SJCRH30 (cell line): ENCODE measurements around the gene MAN2A1. TPM values are rescaled to one million over a fixed set of nuclear protein-coding genes. Genes with fewer than 3 reads are reported as not detected.

Experiments used
- DNase-seq, 2 experiments: peaks; one replicate each; pipeline ENCODE4 v3.0.0-alpha.2; 2015 to 2020
- H3K27ac ChIP-seq: fragments of 250-450 bp; sonication (Bioruptor Pico); 2 replicates; pipeline ENCODE4 v1.5.1; 2020; ENCODE audit warnings: mild to moderate bottlenecking, moderate library complexity
- H3K27me3 ChIP-seq: fragments of 250-450 bp; sonication (Bioruptor Pico); 2 replicates; pipeline ENCODE4 v1.5.1; 2020; ENCODE audit warnings: mild to moderate bottlenecking, moderate library complexity
- H3K36me3 ChIP-seq: fragments of 250-450 bp; sonication (Bioruptor Pico); 2 replicates; pipeline ENCODE4 v1.5.1; 2020; ENCODE audit warnings: mild to moderate bottlenecking, moderate library complexity
- H3K4me1 ChIP-seq: fragments of 250-450 bp; sonication (Bioruptor Pico); 2 replicates; pipeline ENCODE4 v1.5.1; 2020; ENCODE audit warnings: mild to moderate bottlenecking, moderate library complexity
- H3K4me3 ChIP-seq: fragments of 250-450 bp; sonication (Bioruptor Pico); 2 replicates; pipeline ENCODE4 v1.5.1; 2020; ENCODE audit warnings: mild to moderate bottlenecking, moderate library complexity
- H3K9me3 ChIP-seq: fragments of 250-450 bp; sonication (Bioruptor Pico); replicated peaks from 2 replicates; pipeline ENCODE4 v1.5.1; 2020; ENCODE audit warnings: mild to moderate bottlenecking, moderate library complexity
- total RNA-seq: library from RNA; depleted of rRNA; stranded (reverse); fragments of >200 nt; shearing (Covaris generic); gene quantifications from 2 replicates; pipeline ENCODE4 v1.2.3, GENCODE V29; 2014

Gene MAN2A1
- total RNA-seq, 1 experiment from 2014 or later, result 45.8 TPM

DNA sequence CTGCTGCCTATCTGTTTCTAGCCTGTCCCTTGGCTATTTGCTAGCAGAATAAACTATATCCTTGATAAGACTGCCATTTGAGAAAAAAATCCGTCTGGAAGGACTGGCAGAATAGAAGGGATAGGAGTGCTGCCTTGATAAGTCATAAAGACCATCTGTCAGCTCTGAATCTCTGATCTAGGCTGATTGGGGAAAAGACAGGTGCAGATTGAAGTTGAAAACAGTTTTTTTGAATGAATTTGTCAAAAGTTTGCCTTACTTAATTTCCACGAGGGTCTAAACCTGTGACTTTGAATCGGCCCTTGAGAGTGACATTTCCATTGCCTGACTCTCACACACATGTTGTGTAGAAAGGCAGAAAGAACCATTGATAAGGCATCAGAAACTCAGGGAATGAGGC lies 218.6 kb downstream of the MAN2A1 start:
- H3K9me3 ChIP-seq, result no peaks in the 10 kb centered on the region
- peaks cover 65% of the 10 kb centered on the region for H3K4me1 ChIP-seq
- DNase-seq, result peak in 1 of 2 experiments; percentile 41
- H3K36me3 ChIP-seq, result no peaks in the 10 kb centered on the region
- H3K27ac ChIP-seq, result peak overlapping the region; percentile 58
- H3K4me3 ChIP-seq, result no peak overlapping the region
- H3K27me3 ChIP-seq, result no peaks in the 10 kb centered on the region

DNA sequence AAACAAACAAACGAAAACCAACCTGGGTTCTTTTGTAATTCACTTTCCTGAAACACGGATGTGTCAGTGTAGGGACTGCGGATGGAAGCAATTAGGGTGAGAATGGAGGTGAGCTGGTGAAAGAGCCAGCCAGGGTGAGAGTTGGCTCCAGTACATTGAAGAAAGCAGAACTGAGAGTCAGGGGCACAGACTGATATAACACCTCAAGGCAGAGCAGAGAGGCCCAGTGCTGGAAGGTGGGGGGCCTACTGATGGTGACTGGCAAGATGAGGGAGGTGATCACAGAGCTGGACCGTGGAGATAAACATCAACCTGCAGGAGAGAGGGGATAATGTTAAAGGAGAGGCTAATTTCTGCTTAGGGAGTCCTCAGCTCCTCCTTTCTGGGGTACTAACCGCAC lies 221.1 kb downstream of the MAN2A1 start:
- Histone ChIP-seq H3K27ac (peak overlapping the region; percentile 87), H3K9me3 (no peaks in the 10 kb centered on the region), H3K27me3 (no peaks in the 10 kb centered on the region), H3K4me1 (peaks cover 59% of the 10 kb centered on the region), H3K36me3 (no peaks in the 10 kb centered on the region), H3K4me3 (no peak overlapping the region)
- DNase-seq, result peak in 1 of 2 experiments; percentile 19

DNA sequence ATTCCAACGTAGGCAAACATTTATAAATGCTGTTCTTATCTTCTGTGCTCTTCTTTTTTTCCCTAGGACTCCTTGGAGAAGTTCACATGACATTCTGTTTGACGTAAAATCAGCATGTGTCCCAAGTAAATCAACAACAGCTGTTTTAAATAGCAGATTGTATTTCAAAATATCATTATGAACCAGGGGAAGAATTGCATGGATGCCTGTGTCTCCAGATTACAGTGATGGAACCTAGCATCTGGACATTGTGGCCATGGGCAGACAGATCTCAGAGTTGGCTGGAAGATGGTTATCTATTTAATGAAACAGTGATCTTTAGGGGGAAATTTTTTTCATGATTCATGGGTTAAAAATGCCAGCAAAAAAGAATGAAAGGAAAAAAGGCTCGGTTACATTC lies 222.0 kb downstream of the MAN2A1 start:
- Histone ChIP-seq H3K27ac (peak overlapping the region; percentile 87), H3K36me3 (no peaks in the 10 kb centered on the region), H3K9me3 (no peaks in the 10 kb centered on the region), H3K27me3 (no peaks in the 10 kb centered on the region), H3K4me3 (no peak overlapping the region), H3K4me1 (peaks cover 59% of the 10 kb centered on the region)
- DNase-seq, result peak; percentile 86 to 96

DNA sequence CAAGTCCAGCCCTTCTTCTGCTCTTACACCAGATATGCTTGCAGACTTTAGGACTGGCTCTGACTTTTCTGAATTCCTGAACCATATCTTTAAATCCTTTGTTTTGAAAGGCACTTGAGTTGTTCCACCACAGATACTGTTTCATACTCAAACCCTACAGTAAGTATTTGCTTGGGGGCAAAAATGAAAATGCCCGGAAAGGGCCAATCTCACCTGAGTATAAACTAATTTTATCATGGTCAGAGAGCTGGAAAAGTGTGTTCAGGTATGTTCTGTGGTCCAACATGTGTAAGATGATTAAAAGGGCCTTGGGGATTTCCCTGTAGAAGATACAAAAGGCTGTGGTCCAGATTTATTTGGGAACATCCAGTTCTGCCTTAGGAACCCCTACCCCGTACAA lies 225.2 kb downstream of the MAN2A1 start:
- Histone ChIP-seq H3K36me3 (no peaks in the 10 kb centered on the region), H3K4me3 (no peak overlapping the region), H3K9me3 (no peaks in the 10 kb centered on the region), H3K4me1 (peaks cover 45% of the 10 kb centered on the region), H3K27me3 (no peaks in the 10 kb centered on the region), H3K27ac (no peak overlapping the region)
- DNase-seq, result no peak

DNA sequence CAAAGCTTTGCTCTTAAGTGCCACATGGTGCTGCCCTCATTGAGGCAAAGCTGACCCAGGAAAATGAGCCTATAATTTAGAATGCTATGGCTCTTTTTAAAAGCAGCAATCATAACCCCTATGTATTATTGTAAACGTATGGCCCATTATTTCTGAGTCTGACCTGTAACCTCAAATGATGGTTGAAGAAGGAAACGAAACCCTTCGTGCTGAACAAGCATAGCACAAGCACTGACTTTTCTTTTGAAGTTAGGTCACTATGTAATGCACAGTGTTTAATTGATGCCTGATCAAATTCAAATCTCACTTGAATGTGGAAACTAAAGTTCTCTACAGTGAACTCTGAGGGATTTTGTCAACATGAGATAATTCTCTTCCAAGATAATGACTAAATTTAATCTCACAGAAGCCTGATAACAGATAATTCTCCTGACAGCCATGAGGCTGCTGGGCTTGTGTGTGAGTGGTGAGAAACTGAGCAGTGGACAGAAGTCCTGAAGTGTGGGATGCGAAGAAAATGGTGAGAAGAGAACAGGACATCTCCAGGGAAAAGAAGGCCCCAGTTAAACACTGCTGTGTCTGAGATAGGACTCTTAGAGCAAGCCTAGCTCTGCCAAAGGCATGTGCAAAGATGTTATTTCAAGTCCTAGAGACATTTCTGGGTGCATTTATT lies 226.9 kb downstream of the MAN2A1 start:
- H3K4me3 ChIP-seq, result no peak overlapping the region
- H3K27ac ChIP-seq, result peak overlapping the region; percentile 31
- no peaks in the 10 kb centered on the region for H3K9me3 ChIP-seq
- DNase-seq, result no peak
- H3K27me3 ChIP-seq, result no peaks in the 10 kb centered on the region
- H3K4me1 ChIP-seq, result peaks cover 44% of the 10 kb centered on the region
- H3K36me3 ChIP-seq, result no peaks in the 10 kb centered on the region
